CD4-positive, alpha-beta T cell treated with Interleukin-4 for 4 hours (primary cell): ENCODE measurements around the gene EPAS1.
"Not testable (repeated sequence)": the region's sequence is repeated elsewhere in the genome, so short reads cannot be mapped to it uniquely, and the experiment has no call there.

Source experiments
- DNase-seq: peaks from one replicate; pipeline ENCODE4 v3.0.0-alpha.2; 2020

Gene EPAS1

DNA sequence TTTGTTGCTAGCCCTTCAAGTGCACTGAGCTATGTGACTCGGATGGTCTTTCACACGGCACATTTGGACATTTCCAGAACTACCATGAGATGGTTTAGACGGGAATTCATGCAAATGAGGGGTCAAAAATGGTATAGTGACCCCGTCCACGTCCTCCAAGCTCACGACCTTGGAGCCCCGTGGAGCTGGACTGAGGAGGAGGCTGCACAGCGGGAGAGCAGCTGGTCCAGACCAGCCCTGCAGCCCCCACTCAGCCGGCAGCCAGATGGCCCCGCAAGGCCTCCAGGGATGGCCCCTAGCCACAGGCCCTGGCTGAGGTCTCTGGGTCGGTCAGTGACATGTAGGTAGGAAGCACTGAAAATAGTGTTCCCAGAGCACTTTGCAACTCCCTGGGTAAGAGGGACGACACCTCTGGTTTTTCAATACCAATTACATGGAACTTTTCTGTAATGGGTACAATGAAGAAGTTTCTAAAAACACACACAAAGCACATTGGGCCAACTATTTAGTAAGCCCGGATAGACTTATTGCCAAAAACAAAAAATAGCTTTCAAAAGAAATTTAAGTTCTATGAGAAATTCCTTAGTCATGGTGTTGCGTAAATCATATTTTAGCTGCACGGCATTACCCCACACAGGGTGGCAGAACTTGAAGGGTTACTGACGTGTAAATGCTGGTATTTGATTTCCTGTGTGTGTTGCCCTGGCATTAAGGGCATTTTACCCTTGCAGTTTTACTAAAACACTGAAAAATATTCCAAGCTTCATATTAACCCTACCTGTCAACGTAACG, 88.8 kb downstream of the EPAS1 start:
- DNase-seq: no peak

DNA sequence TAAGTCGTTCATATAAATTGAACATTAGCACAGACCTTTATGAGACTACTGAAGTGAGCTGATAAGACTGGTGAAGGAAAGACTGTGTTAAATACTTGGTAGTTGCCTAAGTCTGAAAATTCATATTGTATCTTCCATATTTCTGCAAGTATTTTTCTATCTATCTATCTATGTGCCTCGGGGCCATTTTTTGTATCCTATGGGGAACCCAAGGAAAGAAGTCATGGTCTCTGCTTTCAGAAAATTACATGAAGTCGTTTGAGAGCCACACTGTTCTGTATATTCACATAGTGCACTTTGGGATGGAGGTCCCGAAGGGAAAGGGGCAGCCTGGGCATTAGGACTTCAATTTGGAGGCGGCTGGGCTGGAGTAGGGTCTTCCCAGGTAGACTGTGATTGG, 89.6 kb downstream of the EPAS1 start:
- no peak for DNase-seq

DNA sequence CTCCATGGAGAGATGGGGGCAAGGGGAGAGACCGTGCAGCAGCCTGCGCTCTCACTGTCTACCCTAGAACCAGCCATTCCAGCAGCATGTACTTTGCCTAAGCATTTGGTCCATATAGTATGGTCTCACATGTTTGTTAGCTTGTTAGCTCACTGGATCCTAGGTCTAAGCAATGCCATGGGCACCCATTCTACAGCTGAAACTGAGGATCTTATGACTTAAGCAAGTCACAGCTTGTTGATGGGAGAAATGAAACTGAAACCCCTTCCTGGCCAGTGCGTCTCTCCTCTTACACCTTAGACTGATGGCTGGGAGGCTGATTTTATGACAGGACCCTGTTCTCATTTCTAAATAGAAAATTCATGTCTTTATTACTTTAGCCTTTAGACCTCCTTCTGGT, 90.1 kb downstream of the EPAS1 start:
- DNase-seq: no peak

DNA sequence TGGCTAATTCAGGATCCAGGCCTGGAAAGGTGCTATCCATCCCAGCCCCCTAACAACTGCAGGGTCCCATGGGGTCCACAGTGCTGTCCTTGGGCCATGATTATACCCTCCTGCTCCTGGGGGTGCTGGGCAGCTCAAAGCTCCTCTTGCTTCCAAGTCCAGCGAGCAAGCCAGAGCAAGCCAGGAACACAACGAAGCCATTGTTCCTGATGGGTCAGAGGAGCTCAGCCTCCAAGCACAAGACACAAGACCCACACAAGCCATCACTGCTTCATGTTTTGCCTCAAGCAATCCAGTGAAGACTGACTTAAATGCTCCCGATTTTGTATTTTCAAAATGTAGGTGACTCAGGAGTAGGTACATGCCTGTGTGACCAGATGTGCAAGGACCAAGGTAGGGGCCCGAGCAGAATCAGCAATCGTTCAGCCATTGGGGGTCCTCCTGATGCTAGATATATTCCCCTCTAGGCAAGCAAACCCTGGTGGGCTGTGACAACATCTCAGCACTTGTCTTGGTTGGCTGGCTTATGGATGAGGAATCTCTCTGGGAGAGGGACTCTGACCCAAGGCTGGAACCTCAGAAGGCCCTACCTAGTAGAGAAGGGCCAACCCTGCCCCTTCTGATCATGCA, 90.8 kb downstream of the EPAS1 start:
- no peak for DNase-seq

DNA sequence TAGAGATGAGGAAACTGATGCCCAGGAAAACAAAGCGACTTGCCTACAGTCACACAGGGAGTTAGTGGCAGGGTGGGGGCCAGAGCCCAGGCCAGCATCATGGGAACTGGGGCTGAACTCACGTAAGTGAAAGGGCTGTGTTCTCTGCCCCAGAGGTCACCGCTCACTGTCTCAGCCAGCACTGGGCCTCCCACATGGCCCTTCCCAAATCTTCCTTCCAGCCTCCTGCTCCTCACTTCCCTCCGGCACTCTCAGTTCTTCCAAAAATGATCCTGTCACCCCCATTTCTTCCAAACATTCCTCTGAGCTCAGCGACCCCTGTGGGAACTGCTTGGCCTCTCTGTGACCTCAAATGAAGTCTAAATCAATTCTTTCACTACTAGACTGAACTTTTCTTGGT, 91.7 kb downstream of the EPAS1 start:
- no peak for DNase-seq

DNA sequence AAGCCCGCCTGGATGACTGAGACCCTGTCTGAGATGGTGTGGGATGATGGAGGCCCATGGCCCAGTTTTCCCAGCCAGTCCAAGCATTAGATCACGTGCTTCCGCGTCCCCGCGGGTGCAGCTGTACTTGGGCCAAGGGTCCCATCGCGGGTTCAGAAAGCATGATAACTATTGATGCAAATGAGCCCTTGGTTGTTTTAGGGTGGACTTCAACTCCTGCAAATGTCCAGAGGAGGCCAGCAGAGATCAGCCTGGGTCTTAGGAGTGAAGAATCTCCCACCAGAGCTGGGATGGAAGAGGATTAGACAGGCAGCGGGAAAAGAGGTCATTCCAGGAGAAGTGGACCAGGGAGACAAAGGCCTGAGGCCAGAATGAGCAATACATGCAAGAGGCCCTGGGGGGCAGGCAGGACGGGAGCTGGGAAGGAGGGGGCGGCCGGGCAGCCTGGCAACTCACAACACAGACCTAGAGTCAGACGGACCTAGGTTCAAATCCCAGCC, 92.3 kb downstream of the EPAS1 start:
- no peak for DNase-seq

DNA sequence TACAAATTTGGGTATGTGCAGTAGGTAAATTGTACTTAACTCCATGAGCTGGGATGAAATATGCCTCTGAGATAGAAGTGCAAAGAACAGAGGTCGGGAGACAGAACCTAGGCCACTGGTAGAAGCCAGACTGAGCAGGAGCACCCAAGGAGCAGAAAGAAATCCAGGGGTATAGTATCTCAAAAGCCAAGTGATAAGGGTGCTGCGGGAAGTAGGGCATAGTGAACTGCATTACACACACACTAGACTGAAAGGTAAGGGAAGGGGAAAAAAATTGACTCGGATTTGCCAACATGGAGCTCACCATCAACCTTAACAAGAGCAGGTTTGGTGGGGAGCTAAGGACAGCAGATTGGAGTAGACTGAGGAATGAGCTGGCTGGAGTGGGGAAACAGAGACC, 92.8 kb downstream of the EPAS1 start:
- no peak for DNase-seq

DNA sequence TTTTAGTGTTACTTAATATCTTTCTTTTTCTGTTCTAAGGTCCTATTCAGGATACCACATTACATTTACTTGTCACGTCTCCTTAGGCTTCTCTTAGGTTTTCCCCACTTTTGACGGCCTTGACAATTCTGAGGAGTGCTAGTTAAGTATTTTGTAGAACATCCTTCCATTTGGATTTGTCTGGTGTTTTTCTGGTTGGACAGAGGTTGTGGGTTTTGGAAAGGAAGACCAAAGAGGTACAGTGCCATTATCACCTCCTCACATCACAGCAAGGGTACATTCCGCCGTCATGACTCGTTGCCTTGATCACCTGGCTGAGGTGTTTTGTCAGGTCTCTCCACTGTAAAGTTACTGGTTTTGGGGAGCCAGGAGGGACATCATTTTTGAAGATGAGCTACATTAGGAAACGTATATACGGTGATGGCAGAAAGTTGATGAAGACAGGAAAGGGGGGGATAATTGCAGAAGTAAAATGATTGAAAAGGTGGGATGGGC, 93.7 kb downstream of the EPAS1 start:
- no peak for DNase-seq

DNA sequence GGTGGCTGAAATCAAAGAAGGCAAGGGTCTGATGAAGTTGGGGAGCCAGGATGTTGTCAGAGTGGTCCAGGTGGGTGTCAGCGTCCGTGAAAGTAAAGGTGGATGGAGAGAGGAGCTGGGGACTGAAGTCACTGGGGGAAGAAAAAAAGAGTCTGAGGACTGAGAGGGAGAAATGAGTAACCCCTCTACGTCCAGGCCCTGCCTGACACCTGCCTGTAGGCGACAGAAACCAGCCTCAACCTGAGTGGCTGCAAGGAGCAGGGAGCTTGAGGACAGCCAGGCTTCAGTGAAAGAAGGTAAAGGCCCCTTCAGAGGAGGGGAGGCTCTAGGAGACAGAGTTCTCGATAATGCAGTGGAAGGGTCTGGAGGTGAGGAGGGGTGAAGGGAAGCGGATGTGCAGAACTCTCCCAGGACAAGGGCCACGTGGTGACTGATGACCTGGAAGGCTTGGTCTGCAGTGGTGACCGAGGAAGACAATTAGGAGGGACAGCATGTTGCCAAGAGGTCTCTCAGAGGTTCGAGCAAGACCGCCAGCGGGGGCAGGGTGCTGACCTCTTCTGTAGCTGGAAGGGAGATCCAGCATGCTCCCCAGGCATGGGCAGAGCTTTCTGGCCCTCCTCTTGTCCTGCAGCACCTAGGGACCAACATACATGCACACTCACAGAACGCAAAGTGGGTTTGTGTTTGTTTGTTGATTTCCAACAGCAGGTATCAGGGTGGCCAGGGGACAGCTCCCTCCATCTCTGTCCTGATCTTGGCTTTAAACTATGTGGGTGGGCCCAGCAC, 95.5 kb downstream of the EPAS1 start:
- DNase-seq: no peak

DNA sequence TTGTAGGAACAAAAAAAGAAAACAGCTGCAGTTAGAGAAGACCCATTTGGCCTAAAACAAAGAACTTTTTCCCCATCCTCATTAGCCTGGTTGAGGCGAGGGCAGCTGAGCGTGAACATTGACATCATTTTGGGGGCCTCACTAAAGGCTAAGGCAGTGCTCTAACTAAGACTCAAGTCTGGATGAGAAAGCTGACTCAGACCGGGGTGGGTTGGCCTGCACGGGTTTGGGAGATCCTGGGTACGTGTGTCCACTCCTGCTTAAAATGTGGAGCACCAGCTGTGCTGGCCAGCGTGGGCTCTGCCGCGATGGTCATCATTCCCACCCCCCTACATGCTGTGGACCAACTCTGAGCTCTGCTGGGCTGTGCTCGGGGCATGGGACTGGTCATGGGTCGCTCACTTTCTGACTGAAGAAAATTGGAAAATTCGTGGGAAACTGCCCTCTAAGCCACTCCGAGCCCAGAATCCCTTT, 96.2 kb downstream of the EPAS1 start:
- DNase-seq: no peak

DNA sequence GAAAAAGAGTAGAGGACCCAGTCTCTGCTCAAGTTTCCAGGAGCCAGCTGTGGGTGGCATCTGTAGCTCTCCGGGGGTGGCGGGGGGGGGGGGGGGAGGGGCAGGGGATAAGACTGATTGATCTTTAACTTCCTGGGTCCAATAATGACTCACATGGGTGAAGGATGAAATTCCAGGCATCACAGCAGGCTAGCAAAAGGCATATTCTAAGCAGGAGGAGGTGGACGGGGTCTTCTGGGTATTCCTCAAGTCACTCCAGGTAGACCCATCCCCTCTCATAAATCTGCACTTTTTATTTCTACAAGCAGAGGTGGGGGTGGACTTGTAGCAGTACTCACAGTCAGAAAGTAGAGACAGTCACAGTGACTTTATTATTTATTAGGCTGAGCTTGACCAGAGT, 96.7 kb downstream of the EPAS1 start:
- DNase-seq: no peak

DNA sequence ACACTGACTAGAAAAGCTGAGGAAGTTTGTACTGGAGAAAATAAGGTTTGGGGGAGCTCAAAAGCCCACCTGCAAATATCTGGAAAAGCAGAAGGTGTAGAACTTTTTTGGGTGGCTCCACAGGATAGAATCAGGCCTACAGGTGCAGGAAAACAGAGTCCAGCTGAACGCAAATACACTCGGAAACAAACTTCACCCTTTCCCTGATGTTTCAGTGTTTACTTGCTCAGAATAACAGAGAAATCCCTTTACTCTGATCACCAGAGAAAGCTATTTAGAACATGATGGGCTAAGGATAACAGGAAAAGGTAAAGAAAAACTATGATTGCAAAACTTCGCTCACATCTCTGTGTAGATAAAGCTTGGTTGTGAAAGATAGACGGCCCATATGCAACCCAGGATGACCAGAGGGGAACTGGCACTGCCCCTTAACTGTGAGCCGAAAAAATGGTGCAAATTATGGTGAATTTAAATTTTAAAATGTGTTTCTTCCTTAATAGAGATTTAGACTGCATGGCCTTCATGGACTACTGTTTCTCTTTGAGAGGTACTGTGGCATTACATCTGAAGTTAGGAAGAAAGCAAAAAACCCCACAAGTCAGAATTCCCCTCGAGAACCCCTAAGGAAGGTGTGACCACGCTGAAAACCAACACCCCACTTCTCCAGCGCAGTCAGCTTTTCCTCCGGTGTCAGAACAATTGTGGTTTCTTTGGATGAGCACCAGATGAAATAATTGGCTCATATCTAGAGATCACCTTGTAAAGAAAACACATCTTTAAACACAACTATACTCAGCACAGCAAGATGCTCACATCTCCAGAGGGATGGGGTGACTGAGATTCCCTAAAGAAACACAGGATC, 97.7 kb downstream of the EPAS1 start:
- DNase-seq: no peak

DNA sequence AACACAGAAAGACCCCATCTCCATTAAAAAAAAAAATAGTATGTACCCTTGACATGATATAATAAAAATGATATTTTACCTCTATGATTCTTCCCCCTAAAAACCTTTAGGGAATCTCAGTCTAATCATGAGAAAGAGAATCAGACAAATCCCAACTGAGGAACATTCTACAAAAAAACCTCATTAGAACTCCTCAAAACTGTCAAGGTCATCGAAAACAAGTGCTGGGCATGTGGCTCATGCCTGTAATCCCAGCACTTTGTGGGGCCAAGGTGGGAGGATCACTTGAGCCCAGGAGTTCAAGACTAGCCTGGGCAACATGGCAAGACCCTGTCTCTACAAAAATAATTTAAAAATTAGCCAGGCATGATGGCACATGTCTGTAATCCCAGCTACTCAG, 98.5 kb downstream of the EPAS1 start:
- not testable (repeated sequence) for DNase-seq

DNA sequence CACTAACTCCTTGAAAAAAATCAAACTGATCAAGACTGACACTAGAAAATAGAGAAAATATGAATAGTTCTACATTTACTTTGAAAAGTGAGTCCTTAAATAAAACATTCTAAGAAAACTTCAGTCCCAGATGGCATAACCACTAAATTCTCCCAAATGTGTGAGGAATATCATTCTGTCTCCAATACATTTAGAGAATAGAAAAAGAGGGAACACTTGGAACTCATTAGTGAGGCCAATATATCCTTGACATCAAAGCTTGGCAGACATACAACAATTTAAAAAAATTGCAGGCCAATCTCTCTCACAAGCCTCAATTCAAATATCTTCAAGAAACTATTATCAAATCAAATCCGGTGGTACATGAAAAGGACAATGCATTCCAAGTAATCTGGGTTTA, 102.8 kb downstream of the EPAS1 start:
- DNase-seq: no peak

DNA sequence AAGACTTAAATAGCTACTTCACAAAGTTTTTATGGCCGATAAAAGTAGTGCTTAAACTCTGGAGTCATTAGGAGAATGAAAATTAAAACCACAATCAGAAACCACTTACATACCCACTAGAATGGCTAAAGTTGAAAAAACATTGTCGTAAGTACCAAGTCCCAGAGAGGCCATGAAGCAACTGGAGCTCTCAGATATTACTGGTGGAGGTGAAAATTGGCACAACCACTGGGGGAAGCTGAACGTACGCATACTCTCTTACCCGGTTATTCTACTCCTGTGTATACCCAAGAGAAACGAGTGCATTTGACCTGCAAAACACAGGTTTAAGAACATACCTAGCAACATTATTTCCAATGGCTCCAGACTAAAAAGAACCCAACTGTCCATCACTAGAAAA, 105.7 kb downstream of the EPAS1 start:
- DNase-seq: no peak

DNA sequence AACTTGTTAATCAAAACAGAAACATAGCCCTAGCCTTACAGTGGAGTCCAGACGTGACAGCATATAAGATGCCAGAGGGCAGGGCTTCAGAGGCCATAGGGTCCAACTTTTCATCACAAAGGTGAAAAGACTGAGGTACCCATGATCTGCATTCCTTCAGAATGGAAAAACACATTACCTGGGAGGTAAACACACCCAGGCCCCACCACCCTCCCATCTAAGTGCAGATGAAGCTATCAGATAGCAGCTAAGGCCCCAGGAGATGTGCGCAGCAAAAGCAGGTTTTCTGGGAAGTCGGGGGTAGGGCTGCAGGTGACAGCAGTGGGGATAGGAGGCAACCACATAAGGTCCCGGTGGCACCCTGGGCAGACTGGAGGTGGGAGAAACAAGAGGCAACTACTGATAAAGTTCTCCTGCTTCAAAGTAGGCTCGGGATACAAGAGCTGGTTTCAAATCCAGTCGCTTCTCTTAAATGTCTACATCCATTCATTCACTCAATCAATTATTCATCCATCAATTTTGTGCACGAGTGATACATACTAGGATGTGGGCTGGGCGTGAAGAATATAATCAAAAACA, 107.1 kb downstream of the EPAS1 start:
- DNase-seq: no peak

DNA sequence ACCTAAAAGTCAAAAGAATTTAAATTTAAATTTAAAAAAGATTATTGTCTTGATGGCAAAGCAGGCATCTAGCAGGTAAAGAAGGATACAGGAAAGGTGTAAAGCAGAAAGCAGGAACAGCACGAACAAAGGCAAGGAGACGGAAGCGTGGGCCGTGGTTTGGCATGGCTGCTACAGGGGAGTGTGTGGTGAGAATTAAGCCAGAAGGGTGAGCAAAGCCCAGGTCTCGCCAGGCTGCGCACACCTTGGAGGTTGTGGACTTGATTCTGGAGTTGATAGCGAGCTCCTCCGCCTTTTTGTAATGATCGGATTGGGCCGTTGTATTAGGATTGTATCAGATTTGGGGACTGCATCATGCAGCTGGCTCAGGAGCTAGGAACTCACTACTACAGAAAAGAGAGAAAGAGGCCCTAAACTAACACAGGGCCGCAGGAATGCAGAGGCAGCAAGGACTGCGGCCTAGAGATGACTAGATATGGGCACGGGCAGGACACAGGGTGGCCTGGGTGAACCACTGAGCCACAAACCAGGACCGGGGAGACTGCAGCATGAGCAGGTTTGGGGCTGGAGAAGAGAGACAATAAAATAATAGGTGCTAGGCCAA, 110.7 kb downstream of the EPAS1 start:
- no peak for DNase-seq

DNA sequence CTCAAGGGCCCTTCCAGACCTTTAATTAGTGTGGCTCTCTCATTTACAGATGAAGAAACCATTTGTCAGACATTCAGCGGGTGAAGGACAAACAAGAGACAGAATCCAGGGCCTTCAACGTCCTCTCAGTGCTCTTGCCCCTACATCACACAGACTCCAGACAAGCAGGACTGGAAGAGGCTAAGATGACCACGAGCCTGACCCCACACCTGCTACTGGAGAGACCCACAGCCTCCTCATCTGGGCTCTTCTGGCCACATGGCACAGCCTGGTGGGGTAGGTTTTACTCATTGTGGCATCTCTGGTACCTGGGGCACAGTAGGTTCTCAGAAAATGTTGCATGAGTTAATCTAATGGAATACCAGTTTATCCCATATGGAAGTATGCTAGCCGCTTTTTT, 112.5 kb downstream of the EPAS1 start:
- DNase-seq: no peak

DNA sequence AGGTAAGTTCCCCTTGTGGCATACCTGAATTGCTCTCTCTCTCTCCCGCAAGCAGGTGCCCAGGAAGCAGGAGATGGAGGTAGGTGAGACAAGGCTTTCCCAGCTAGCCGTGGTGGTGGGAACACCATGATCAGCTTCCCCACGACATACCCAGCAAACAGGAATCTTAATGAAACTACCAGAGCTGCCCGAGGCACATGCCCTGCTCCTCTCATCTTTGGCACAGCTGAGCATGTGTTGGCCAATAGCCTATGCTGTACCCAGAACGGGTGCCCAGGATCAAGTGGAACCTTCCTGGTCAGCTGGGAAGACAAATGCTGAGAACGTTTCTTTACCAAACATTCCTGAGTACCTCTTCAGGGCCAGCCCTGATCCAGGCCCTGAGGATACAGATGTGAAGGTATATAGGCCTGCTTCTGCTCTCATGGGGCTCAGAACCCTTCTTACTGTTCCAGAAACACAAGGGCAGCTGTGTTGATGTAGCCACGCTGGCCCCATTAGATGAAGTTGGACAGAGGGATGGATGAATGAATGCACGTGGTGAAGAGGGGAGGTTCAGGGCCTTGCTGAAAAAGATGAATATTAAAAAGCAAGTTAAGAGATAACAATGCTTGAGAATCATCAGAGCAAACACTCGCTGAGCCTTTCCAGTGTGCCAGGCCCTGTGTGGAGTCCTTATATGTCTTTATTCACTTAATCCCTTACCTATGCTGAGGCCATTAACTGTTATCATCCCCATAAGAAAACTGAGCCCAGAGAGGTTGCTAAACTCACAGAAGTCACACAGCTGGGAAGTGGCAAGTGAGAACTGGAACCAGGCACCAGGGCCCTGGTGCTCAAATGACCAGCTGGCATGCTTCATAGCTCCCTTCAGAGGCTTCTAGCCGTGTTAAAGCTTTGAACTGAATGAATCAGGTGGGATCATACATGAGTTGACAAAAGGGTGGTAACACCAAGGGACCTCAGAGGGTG, 113.4 kb downstream of the EPAS1 start:
- no peak for DNase-seq

DNA sequence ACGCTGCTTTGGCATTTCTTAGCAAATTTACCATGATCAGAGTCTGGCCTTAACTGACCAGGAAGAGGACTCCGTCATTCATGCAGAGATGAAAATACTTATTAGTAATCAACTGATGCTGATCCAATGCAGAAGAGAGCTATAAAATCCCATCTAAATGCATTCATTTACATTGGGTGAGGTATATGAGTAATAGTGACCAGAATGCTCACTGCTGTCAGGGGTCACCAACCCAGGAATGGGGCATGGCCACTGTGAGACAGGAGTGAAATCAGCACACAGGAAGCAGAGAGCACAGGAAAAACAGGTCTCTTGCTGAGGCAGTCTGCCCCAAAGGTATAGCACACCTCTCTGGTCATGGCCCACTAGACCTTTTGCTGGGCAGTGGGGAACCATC, 114.0 kb downstream of the EPAS1 start:
- DNase-seq: no peak
